Purkinje cell (primary cell): Measurements from ENCODE around the gene ZNF282. TPM values are rescaled to one million over a fixed set of nuclear protein-coding genes. Genes with fewer than 3 reads are reported as not detected.

Source experiments
- polyA plus RNA-seq: library from polyadenylated mRNA; unstranded; fragments of >200 nt; fragmentation: Nextera tagmentation; gene quantifications from 2 replicates; pipeline ENCODE4 v1.2.1, GENCODE V29; 2014

ZNF282 gene
- 0.98 and 1.2 TPM in 2 replicates for polyA plus RNA-seq

GRCh38 chr7:149195180-149196150 lies at the start of gene ZNF282:
Gene ZNF282 (plus strand): TSS chr7:149195546. CDS start chr7:149195590, 44 bp downstream.

GRCh38 chr7:149147072-149147751 lies 48.1 kb upstream of the ZNF282 start, which contains the start of gene ZNF398:
Gene ZNF398 (plus strand): TSS chr7:149147453. CDS start chr7:149147743, 290 bp downstream.

GRCh38 chr7:149239345-149240143 lies 44.2 kb downstream of the ZNF282 start, which contains the start of gene ZNF212:
Gene ZNF212 (plus strand): TSS chr7:149239651. CDS start chr7:149239779, 128 bp downstream.

GRCh38 chr7:149261829-149262617 lies 66.7 kb downstream of the ZNF282 start, which contains the start of gene ZNF783:
Gene ZNF783 (plus strand): TSS chr7:149262196. CDS start chr7:149262334, 138 bp downstream.

Other genes with a start within 250 kb of the ZNF282 start
- 18.5 and 22.8 TPM in 2 replicates for gene PDIA4, start 167.0 kb upstream of the ZNF282 start, polyA plus RNA-seq
- 0.29 and 1.8 TPM in 2 replicates for gene ZNF786, start 104.8 kb upstream of the ZNF282 start, polyA plus RNA-seq
- 0.45 and 2.4 TPM in 2 replicates for gene ZNF425, start 69.2 kb upstream of the ZNF282 start, polyA plus RNA-seq
- gene ZNF398, start 48.1 kb upstream of the ZNF282 start, polyA plus RNA-seq: 2.0 and 2.2 TPM in 2 replicates
- 0.52 and 1.0 TPM in 2 replicates for gene ZNF212, start 44.1 kb downstream of the ZNF282 start, polyA plus RNA-seq
- gene ZNF783, start 66.7 kb downstream of the ZNF282 start, polyA plus RNA-seq: 0.29 and 0.77 TPM in 2 replicates